Vein endothelial cell (primary cell): Measurements from ENCODE around the gene CD58. TPM values are rescaled to one million over a fixed set of nuclear protein-coding genes. Genes with fewer than 3 reads are reported as not detected.

Experiments
- small RNA-seq: library from RNA; depleted of rRNA; stranded (forward); fragments of <200 nt; gene quantifications from one replicate; pipeline ENCODE3, GENCODE V24; 2012
- total RNA-seq: library from RNA; depleted of rRNA; stranded (reverse); fragments of >200 nt; gene quantifications from 2 replicates; pipeline ENCODE4 v1.2.3, GENCODE V29; 2012

CD58 gene
- 14.0 and 18.6 TPM in 2 replicates for total RNA-seq

GRCh38 chr1:116570358-116571214 is at the start of gene CD58:
TSS of gene CD58 (minus strand) at chr1:116571026. CDS start at chr1:116570972, 54 bp downstream.

Small RNA genes within 50 kb of the gene (small RNA-seq; reads per million reads assigned to genes)
- not detected for gene MIR548AC

Other genes starting within 250 kb of the CD58 start
- gene ATP1A1, start 197.8 kb downstream of the CD58 start, total RNA-seq: 232 and 241 TPM in 2 replicates
- gene IGSF3, start 96.7 kb upstream of the CD58 start, total RNA-seq: 0.76 and 1.3 TPM in 2 replicates
- not detected in 2 replicates for gene CD2, start 183.4 kb upstream of the CD58 start, total RNA-seq